RCC 7860 (cell line): ENCODE measurements around the gene ZNG1C.
"Not testable (repeated sequence)": the region's sequence is repeated elsewhere in the genome, so short reads cannot be mapped to it uniquely, and the experiment has no call there.

Experiments used
- DNase-seq: peaks from one replicate; pipeline ENCODE4 v3.0.0-alpha.2; 2015; ENCODE audit warnings: low spot score
- FAIRE-seq: peaks from 2 replicates; lab custom pipeline; 2012; peaks lifted over from hg19 to GRCh38; lab: Jason Lieb, UNC

The ZNG1C gene

DNA sequence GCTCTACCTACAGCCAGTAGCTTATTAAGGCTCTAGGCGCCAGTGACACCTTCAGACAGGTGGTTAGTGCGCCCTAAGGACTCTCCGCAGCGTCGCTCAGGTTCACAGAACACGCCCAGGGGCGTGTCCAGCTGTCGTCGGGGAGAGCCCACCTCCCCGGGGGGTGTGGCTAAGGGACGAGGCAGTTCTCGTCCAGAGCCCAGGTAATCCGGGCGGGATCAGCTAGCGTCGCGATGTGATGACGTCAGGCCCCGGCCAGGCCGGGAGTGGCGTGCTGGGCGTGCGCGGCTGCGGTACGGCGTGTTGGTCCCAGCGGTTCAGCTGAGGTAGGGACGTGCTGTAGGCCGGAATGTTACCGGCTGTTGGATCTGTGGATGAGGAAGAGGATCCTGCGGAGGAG, at the start of gene ZNG1C:
Gene ZNG1C (plus strand): TSS at position 301 of the 400 bp plus-strand sequence. CDS start 49 bp downstream, at position 350.
- peak; percentile 74 for FAIRE-seq
- DNase-seq: not testable (repeated sequence)

DNA sequence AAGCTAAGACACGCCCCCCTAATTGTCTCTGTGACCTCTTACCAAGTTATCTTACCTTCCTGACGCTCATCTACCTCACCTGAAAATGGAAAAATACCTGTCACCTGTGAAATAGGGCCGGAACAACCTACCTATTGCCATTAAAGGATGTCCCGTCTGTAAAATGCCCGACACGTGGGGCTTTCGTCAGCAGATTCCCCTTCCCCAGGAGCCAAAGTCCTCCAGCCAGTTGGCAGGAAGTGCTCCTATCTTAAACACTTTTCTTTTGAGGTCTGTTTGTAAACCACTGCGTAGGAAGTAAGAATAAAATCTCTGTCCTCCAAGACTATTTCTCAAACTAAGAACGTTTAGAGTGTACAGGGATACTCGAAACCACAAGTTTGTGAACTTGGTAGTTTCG, 654 bp downstream of the ZNG1C start:
- FAIRE-seq, DNase-seq: not testable (repeated sequence)

DNA sequence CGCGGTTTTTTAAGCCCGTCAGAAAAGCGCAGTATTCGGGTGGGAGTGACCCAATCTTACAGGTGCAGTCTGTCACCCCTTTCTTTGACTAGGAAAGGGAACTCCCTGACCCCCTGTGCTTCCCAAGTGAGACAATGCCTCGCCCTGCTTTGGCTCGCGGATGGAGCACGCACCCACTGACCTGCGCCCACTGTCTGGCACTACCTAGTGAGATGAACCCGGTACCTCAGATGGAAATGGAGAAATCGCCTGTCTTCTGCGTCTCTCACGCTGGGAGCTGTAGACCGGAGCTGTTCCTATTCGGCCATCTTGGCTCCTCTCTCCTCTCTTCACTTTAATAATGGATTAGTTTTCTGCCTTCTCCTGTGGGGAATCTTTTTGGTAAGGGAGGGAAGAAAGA, 39.3 kb downstream of the ZNG1C start:
- not testable (repeated sequence) for FAIRE-seq, DNase-seq

DNA sequence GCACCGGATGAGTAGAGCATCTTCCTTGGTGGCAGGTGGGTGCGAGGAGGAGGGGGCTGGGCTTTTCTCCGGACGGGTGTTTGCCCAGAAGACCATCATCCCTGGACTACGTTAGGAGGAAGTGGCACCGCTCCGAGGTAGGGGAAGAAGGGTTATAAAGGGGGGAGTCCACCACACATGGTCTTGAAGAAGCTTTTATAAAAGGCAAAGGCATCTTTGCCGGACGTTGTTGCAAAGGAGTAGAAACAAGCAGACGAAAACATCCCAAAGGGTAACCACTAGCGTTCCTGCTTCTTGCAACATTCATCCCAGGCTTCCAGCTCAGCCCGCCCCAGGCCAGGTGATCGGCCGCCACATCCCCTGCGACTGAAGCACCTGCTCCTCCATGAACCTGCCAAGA, 60.8 kb downstream of the ZNG1C start, which contains the start of gene FOXD4L3:
Gene FOXD4L3 (plus strand): TSS at position 301 of the 400 bp plus-strand sequence. CDS start 85 bp downstream, at position 386.
- FAIRE-seq: not testable (repeated sequence)

DNA sequence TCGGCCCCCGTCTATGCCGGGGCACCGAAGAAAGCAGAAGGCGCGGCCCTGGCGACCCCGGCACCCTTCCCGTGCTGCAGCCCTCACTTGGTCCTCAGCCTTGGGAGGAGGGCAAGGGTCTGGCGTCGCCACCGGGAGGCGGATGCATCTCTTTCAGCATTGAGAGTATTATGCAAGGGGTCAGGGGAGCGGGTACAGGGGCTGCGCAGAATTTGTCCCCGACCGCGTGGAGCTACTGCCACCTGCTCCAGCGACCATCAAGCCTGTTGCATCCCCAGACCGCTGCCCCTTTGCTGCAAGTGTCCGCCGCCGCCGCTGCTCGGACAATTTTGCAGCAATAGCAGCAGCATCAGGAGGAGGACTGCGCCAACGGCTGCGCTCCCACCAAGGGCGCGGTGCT, 62.0 kb downstream of the ZNG1C start:
- DNase-seq, FAIRE-seq: not testable (repeated sequence)

More for the DNA sequence above, 60.8 kb downstream of the ZNG1C start, which contains the start of gene FOXD4L3:
- DNase-seq: not testable (repeated sequence)

DNA sequence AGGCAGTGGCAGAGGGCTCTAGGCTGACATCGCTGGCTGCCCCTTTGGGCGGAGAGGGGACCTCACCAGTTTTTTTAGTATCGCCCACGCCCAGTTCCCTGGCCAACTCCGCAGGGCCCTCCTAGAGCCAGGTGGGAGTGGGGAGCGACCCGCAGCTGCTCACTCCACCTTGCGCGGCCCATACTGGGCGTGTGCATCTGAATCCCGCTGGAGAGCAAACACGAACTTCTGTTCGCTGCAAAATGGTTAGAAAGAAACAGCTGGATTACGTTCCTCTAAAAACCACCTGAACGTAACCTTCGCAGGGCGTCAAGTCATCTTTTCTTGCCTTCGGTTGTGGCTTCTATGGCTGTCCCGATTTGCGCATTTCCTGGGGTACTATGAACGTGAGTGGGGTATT, 62.4 kb downstream of the ZNG1C start:
- FAIRE-seq, DNase-seq: not testable (repeated sequence)

DNA sequence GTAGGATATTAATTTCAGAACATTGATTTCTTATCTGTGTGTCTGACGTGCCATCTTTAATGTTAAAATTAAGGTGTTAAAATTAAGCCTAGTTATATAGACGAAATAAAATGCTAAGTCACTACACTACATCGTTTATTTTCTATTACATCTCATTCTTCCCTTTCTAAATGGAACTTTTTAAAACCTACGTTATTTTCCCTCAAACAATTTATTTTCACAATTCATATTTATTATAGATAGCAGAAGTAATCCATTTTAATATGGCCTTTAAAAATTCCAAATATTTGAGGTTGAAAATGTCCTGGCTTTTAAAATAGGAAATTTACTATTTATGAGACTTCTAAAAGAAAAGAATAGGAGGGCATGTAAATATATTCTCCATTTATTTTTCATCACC, 63.0 kb downstream of the ZNG1C start:
- peak; percentile 30 for FAIRE-seq
- DNase-seq: not testable (repeated sequence)

DNA sequence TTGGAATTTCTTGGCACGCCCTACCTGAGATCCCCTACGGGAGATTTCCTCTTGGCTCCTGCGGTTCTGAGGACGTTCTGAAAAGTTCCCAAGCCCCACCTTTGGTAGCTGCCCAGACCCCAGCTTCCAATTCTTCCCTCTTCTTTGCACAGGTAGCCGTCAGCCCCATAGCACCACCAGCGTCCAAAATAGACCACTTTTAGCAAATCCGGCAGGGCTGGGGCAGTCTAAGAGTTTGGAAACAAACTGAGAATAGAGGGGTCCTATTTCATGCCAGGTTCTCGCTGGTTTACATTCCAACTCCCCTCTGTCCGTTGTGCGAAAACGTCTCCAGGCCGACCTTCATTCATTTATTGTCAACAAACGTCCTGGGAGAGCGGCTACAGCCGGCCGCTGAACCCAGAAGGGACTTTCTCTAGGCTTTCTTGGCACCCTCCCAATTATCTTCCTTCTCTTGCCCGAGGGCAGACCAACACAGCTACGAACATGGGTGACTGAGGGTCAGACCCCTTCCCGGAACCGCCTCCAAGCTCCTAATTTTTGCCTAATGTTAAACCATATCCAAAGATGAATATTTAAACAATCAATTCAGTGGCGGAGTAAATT, 64.0 kb downstream of the ZNG1C start:
- not testable (repeated sequence) for FAIRE-seq, DNase-seq

DNA sequence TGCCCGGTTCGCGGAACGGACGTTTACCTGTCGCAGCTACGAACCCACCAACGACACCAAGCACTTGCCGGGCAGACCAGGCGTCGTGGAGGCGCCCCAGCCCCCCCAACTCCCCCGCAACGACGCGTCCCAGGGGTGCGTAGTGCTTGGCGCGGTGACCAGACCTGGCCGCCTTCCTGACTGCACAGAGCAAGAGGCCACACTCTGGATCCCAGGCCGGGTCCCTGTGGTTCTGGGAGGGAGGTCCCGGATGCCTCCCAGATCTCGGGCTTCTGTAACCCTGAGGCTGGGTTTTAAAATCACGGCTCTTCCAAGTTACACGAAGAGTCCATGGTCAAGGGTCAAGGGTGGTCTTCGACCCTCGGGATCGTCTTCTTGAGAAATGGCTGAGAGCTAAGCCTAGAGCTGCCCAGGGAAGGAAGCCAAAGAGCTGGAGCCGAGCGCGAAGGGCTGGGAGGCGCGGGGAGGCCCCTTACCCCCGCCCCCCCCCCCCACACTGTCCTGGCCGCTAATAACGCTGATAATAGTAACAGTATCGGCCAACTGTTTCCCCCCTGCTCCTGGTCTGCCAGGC, 64.7 kb downstream of the ZNG1C start:
- FAIRE-seq, DNase-seq: not testable (repeated sequence)

DNA sequence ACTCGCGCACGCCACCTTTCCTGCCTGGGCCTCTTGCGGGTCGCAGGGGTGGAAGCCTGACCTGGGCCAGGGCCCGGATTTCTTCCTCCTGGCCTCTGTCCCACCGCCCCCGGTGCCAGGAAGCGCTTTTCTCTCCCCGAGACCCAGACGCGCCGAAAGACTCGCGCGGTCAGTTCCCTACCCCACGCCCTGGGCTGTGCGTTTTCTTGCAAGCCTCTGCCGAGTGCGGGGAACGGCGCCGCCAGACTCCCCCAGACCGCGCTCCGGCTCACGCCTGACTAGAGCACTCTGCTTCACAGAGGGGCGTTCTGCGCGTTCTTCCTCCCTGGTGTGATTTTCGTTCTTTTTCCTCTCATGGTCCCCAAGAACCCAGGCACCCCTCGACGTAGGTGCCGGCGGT, 65.3 kb downstream of the ZNG1C start:
- FAIRE-seq, DNase-seq: not testable (repeated sequence)

DNA sequence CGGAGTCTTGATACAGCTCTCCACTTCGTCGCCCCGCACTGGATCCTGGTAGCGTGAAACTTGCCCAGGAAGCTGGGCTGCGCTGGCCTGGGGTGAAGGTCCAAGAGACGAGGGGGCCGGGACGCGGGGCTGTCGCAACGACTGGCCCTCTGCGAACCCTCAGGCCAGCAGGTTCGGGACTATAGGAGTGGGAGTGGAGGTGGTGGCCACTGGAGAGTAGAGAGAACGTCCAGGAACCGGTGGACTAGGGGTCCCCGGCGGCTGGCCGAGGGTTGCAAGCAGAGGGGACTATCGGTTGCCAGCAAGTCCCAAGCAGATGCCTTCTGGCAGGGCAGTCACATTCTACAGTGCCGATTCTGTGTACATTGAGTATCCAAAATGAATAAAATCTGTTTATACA, 65.9 kb downstream of the ZNG1C start:
- DNase-seq, FAIRE-seq: not testable (repeated sequence)

DNA sequence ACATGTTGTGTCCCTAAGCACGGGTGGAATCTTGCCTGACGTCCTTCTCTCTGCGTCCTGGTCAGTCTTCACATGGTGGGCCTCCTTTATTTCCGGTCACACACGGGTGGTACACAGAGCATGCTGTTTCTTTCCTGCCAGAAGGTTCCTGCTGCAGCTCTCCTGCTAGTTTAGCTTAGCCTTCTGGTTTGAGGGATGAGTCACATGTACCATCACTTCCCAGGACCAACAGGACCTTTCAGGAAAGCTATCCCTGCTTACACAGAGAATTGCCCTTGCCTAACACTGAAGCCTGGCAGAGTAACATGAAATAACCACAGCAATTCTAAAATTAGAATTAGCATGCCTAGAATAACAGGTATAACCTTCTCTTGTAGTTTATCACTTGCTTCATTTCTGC, 69.4 kb downstream of the ZNG1C start:
- not testable (repeated sequence) for DNase-seq, FAIRE-seq

DNA sequence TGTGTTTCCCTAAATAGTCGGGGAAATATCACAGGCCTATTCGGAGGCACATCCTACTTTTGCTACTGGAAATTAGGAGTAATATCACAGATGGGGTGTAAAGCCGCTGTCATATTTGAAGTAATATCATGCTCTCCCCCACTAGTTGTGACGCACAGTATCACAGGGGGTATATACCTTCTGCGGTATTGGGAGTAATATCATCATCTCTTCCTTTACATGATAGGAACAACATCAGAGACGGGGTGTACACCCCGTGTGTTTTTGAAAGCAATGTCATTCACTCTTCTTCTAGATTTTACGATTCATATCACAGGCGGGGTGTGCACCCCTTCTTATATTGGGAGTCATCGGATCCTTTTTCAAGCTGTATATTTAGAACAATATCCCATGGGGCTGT, 76.4 kb downstream of the ZNG1C start:
- not testable (repeated sequence) for DNase-seq, FAIRE-seq

DNA sequence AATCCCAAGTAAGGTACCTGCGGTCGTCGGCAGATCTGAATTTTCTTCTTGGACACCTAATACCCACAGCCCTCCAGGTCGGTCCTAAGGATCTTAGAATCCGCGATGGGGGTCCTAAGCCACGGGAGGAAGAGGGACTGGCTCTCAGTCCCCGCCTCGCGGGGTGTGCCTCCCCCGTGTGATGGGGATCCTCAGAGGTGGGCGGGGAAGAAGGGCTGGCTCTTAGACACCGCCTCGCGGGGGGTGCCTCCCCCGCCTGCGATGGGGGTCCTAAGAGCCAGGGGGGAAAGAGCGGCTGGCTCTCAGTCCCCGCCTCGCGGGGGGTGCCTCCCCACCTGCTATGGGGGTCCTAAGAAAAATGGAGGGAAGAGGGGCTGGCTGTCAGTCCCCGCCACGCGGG, 82.0 kb downstream of the ZNG1C start:
- not testable (repeated sequence) for DNase-seq, FAIRE-seq

DNA sequence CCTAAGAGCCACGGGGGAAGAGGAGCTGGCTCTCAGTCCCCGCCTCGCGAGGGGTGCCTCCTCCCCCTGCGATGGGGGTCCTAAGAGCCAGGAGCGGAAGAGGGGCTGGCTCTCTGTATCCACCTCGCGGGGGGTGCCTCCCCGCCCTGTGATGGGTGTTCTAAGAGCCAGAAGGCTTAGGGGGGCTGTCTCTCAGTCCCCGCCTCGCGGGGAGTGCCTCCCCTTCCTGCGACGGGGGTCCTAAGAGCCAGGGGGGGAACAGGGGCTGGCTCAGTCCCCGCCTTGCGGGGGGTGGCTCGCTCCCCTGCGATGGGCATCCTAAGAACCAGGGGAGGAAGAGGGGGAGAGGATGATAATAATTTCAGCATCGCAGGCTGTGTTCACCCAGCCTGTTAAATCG, 82.7 kb downstream of the ZNG1C start:
- FAIRE-seq, DNase-seq: not testable (repeated sequence)

DNA sequence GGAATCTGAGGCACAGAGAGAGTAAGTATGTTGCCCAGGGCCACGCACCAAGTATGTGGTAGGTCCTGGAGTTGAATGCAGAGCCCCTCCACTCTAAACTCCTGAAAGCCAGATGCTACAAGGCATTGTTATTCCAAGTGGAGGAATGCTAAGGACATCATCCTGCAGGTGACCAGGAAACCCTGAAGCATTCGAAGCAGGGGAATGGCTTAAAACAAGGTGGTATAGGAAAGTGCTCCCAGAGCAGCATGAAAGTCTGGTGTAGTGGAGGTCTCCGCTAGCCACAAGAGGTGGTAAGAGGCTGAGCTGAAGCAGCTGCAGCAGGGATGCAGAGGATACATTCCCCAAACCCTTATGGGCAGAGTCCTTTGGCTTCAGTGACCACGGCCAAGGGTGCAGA, 87.3 kb downstream of the ZNG1C start:
- DNase-seq, FAIRE-seq: not testable (repeated sequence)

DNA sequence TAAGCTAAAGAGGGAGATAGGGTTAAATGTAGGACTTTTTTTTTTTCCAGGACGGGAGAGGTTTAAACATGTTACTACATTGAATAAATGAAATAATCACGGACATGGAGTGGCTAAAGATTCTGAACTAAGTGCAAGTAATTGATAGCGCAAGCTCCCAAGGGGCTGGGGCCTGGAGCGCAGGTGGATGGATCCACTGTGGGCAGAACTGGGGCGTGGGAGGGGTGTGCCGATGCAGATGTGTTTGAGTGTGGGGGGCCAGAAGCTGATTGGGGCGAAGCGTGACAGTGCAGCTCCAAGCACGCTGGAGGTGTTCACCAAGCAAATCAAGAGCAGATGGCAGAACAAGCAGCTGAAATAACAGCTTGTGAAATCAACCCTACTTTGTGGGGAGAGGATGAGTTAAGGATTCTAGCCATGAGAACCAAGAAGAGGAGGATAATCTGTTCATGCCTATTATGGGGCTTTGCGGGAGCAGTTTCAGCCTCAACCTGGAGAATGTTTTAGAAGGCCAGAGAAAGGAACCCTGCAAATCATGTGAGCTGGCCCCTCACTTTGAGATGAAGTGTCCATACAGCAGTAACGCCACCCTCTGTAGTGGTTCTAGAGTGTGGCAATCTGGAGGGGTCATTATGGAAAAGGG, 88.9 kb downstream of the ZNG1C start:
- DNase-seq, FAIRE-seq: not testable (repeated sequence)

DNA sequence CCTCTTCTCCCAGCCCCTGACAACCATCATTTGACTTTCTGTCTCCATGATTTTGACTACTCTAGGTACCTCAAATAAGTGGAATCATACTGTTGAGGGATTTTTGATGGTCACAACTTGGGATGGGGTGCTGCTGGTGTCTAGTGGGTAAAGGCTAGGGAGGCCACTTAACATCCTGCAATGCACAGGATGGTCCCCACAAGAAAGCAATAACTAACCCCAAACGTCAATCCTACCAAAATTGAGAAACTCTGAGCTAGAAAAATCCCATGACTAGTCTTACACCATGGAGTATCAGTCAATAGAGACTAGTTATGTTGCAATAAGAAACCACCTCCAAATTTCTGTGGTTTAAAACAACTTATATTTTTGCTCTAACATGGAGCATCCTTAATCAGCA, 90.3 kb downstream of the ZNG1C start:
- not testable (repeated sequence) for FAIRE-seq, DNase-seq

DNA sequence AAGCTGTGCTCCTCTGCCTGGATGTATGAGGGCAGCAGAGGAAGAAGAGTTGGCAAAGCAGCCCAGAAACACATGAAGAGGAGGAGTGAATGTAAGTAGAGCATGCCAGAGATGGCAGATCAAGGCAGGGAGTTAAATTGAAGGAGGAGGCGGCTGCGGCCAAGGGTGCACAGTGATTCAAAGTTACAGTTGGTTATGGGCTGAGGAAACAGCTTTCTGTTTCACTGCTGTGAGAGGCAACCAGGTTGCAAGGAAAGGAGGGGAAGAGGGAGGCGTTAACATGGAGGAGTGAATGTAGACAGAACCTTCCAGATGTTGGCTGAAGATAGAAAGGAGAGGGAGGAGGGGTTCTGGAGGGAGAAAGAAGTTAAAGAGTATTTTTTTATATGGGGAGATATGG, 94.2 kb downstream of the ZNG1C start:
- FAIRE-seq, DNase-seq: not testable (repeated sequence)

DNA sequence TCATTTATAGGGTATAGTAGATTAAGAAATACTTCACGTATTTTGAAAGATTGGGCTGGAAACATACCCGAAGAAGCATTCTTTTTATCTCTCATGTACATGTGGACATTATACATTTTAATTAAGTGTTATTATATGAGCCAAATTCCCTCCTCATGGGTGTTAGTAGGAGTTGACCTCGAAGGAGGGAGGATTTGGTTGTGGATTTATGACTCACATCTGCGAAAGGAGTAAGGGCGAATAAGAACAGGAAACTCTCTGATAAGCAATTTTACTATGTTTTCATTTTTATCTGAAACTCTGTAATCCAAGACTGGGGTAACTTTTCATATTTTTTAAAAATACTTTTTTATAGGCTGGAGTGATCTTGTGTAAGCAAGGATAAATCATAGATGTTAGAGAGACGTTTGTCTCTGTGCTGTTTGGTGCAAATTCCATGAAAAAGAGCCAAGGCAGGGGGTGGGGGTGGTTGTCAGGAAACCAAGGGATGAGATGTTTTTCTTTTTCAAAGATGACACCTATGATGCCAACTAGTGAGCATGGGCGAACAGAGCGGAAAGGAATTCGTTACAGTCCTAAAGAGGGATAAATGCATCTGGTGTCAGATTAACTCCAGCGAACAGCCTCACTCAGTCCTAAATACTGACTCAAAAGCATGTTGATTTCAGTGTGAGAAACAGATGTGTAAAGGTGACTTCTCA, 95.0 kb downstream of the ZNG1C start:
- DNase-seq, FAIRE-seq: not testable (repeated sequence)

DNA sequence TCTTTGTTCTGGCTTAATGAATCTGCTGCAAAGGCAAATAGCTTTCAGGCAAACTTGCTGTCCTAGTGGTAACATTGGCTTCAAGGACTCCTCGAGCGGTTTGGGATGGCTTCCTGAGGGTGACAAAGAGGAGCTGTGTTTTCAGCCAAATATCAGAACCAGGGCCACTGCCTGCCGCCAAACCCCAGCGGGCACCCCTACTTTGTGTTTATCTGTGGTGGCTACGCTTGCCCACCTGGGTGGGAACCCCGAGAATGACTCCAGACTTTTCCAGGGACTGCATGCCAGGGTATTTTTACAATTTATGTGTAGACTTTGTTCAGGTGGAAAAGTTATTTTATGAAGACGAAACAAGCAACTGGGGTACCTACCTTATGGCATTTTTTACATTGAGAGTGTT, 96.2 kb downstream of the ZNG1C start:
- FAIRE-seq: not testable (repeated sequence)

More for the DNA sequence above, 96.2 kb downstream of the ZNG1C start:
- DNase-seq: not testable (repeated sequence)
